HFFc6 (cell line): ENCODE results near the gene RBM17. TPM values are rescaled to one million over a fixed set of nuclear protein-coding genes. Genes with fewer than 3 reads are reported as not detected.

ENCODE experiments used
- DNase-seq: peaks from one replicate; pipeline ENCODE4 v3.0.0-alpha.2; 2018
- H3K27ac Mint-ChIP-seq: 2 replicates; pipeline ENCODE4 v1.8.0; 2020; ENCODE audit warnings: mild to moderate bottlenecking, mixed read lengths
- H3K27me3 Mint-ChIP-seq: 2 replicates; pipeline ENCODE4 v1.8.0; 2021; ENCODE audit warnings: mild to moderate bottlenecking, moderate library complexity, mixed read lengths; ENCODE audit not compliant: insufficient read depth
- H3K36me3 Mint-ChIP-seq: 2 replicates; pipeline ENCODE4 v1.8.0; 2021; ENCODE audit warnings: low read depth, mixed read lengths
- H3K4me1 Mint-ChIP-seq: 2 replicates; pipeline ENCODE4 v1.8.0; 2020; ENCODE audit warnings: low read depth, mixed read lengths
- H3K4me3 Mint-ChIP-seq: 2 replicates; pipeline ENCODE4 v1.8.0; 2020; ENCODE audit warnings: mild to moderate bottlenecking, moderate library complexity, mixed read lengths
- H3K9me3 Mint-ChIP-seq: 2 replicates; pipeline ENCODE4 v1.8.0; 2020; ENCODE audit warnings: mild to moderate bottlenecking, mixed read lengths
- total RNA-seq, 6 experiments: library from RNA; stranded (reverse); fragmentation: NEBNext Ultra II Directional; extraction: Animal tissue kit (Norgen Biotek cat#: 25700); gene quantifications; 2 replicates in 1 of 6; 3 replicates in 5 of 6; pipeline ENCODE4 v1.2.3, GENCODE V29; 2021
- TF ChIP-seq, protein P1 (sequence below): fragments of 200-600 bp; sonication (generic); IDR thresholded peaks from 2 replicates; pipeline ENCODE4 v1.5.0; 2021; ENCODE audit warnings: antibody characterized with exemption, mild to moderate bottlenecking

The RBM17 gene
- total RNA-seq, 6 experiments from 2014 or later: 53.4 to 75.2 (median 66.3) TPM

DNA sequence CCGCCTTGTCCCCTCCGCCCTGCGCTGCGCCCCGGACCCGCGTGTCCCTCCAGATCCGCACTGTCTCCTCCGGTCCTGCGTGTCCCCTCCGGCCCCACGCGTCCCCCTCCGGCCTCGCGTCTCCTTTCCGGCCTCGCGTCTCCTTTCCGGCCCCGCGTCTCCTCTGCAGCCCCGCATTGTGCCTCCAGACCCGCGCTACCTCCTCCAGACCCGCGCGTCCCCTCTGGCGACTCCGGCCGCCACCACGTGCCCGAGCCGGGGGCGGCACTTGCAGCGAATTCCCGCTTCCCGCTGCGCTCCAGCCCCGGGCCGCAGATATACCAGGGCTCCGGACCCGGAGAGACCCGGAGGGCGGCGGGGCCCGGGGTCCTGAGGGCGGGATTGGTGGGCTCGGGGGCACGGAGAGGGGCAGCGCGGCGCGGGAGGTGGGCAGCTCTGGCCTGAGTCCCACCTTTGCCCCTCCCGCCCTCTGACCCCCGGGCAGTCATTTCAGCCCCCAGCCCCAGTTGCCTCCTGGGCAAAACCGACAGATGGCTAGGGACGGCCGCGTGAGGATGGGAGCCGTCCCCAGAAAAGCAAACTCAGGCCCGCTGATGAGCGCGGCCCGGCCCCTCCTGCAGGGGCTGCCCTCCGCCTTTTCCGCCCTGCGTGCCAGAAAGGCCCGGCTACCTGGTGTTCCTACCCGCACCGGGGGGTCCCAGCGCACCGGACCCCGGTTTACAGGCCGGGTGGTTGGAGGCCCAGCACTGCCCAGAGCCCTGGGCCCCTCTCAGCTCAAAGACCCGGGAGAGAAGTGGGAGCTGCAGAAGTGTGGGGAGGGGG is 56.5 kb downstream of the RBM17 start:
- Mint-ChIP-seq H3K4me1 (peaks cover 53% of the 10 kb centered on the region), H3K27ac (peak overlapping the region; percentile 53), H3K27me3 (peaks cover 8% of the 10 kb centered on the region), H3K36me3 (no peaks in the 10 kb centered on the region), H3K4me3 (peak overlapping the region; percentile 83), H3K9me3 (no peaks in the 10 kb centered on the region)
- no peak for DNase-seq
- TF ChIP-seq, protein P1, sequence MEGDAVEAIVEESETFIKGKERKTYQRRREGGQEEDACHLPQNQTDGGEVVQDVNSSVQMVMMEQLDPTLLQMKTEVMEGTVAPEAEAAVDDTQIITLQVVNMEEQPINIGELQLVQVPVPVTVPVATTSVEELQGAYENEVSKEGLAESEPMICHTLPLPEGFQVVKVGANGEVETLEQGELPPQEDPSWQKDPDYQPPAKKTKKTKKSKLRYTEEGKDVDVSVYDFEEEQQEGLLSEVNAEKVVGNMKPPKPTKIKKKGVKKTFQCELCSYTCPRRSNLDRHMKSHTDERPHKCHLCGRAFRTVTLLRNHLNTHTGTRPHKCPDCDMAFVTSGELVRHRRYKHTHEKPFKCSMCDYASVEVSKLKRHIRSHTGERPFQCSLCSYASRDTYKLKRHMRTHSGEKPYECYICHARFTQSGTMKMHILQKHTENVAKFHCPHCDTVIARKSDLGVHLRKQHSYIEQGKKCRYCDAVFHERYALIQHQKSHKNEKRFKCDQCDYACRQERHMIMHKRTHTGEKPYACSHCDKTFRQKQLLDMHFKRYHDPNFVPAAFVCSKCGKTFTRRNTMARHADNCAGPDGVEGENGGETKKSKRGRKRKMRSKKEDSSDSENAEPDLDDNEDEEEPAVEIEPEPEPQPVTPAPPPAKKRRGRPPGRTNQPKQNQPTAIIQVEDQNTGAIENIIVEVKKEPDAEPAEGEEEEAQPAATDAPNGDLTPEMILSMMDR: no peak

DNA sequence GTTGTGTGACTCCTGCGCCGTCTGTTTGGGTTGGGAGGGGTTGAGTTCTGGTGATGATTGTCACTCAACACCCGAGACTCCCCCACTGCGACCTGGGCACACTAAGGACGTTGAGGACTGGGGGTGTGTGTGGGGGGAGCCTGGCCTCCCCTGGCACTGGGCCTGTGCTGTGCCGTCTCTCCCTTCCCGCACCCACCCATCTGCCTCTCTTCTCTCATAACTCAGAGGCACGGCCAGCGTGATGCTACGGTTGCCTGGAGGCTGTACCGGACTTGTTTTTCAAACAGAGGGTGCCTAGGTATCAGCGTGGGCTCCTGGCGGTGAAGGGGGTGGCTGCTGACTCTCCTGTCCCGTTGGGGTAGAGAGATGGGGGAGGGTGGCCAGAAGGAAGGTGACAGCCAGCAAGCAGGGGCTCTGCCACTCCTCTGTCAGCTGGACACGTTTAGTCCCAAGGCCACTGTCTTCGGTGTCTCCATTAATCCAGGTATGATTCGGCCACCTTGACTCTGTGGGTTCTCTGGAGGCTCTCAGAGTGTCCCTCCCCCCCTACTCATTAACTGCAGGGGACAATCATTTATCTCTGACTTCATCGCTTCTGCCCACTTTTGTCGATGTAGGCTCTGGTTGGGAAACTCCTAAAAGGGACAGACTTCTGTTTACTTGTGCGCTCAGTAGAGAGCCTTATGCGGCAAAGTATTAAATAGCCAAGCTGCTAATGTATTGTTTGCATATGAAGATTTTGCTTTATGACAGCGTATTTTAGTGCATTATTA is 57.4 kb downstream of the RBM17 start:
- H3K27ac Mint-ChIP-seq: no peak overlapping the region

DNA sequence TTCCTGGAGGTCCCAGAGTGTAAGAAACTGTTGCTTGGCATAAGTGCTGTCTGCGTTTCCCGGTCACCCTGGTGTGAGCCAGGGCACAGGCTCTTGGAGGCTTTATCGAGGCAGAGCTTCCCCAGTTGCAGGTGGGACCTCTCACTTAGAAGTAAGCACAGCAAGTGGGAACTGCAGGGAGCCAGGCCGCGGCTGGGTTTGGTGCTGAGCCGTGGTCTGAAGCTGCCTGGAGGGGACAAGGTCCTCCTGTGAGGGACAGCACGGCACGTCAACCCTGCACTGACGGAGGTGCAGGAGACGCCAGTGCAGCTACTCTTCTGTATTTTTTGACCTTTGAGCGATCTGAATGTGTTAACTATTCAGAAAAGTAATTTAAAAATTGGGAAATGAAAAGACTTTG is 58.1 kb downstream of the RBM17 start:
- H3K27ac Mint-ChIP-seq: no peak overlapping the region
- H3K9me3 Mint-ChIP-seq: no peaks in the 10 kb centered on the region
- H3K4me3 Mint-ChIP-seq: no peak overlapping the region
- DNase-seq: no peak
- H3K36me3 Mint-ChIP-seq: no peaks in the 10 kb centered on the region
- peaks cover 51% of the 10 kb centered on the region for H3K4me1 Mint-ChIP-seq
- TF ChIP-seq, protein P1: no peak
- H3K27me3 Mint-ChIP-seq: peaks cover 2% of the 10 kb centered on the region; the same call in 1 of the 2 replicates

More for the DNA sequence above, 57.4 kb downstream of the RBM17 start:
- H3K9me3 Mint-ChIP-seq: no peaks in the 10 kb centered on the region
- DNase-seq: no peak
- peak overlapping the region; percentile 78 for H3K4me3 Mint-ChIP-seq
- peaks cover 2% of the 10 kb centered on the region; the same call in 1 of the 2 replicates for H3K27me3 Mint-ChIP-seq
- no peaks in the 10 kb centered on the region for H3K36me3 Mint-ChIP-seq
- peaks cover 52% of the 10 kb centered on the region for H3K4me1 Mint-ChIP-seq
- TF ChIP-seq, protein P1: no peak

DNA sequence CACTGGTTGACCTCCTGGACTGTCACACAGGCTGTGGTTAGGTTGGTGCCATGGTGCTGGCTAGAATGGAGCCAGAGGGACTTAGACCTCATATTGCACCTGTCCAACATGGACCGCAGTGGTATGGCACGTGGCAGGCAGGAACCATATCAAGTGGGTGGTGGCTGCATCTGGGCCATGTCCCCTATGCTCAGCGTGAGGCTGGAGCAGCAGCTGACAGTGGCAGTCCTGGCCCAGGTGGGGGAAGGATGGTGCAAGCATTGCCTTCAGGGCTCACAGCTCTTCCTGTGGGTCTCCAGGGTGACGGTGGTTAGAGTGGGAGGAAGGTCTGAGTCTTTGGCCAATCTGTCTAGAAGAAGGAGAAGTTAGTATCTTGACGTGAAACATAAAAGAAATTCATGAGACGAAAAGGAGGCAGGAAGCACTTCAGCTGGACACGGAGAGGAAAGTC is 59.4 kb downstream of the RBM17 start:
- Mint-ChIP-seq H3K4me3 (no peak overlapping the region), H3K36me3 (no peaks in the 10 kb centered on the region), H3K4me1 (peaks cover 37% of the 10 kb centered on the region), H3K27ac (no peak overlapping the region), H3K9me3 (no peaks in the 10 kb centered on the region), H3K27me3 (peaks cover 2% of the 10 kb centered on the region; the same call in 1 of the 2 replicates)
- TF ChIP-seq, protein P1: no peak
- no peak for DNase-seq

DNA sequence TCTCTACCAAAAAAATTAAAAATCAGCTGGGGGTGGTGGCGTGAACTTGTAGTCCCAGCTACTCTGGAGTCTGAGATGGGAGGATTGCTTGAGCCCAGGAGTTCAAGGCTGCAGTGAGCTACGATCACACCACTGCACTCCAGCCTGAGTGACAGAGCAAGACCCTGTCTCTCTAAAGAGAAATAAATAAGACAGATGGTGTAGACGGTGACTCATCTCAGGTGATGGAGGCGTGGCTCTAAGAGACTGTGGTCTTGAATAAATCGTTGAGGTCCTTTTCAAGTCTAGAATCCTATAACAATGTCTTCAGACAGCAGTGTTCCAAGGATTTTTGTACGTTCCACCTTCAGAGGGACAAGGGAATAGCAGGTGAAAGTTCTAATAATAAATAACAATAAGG is 60.1 kb downstream of the RBM17 start:
- H3K36me3 Mint-ChIP-seq: no peaks in the 10 kb centered on the region
- peaks cover 31% of the 10 kb centered on the region for H3K4me1 Mint-ChIP-seq
- TF ChIP-seq, protein P1: no peak
- H3K9me3 Mint-ChIP-seq: no peaks in the 10 kb centered on the region
- H3K4me3 Mint-ChIP-seq: no peak overlapping the region
- peaks cover 2% of the 10 kb centered on the region; the same call in 1 of the 2 replicates for H3K27me3 Mint-ChIP-seq
- no peak for DNase-seq
- no peak overlapping the region for H3K27ac Mint-ChIP-seq
